HG03108 (cell line): Measurements from ENCODE around the gene ACSM6.
A peak's percentile ranks its signal among the peaks of the same experiment; 100 is the strongest.
"Not testable (repeated sequence)": the region's sequence is repeated elsewhere in the genome, so short reads cannot be mapped to it uniquely, and the experiment has no call there.

ENCODE experiments used
- ATAC-seq: cut with Tn5 transposase; IDR thresholded peaks from one replicate; pipeline ENCODE4 v1.9.1; 2021; ENCODE audit warnings: moderate library complexity; ENCODE audit not compliant: unreplicated experiment

The ACSM6 gene, protein sequence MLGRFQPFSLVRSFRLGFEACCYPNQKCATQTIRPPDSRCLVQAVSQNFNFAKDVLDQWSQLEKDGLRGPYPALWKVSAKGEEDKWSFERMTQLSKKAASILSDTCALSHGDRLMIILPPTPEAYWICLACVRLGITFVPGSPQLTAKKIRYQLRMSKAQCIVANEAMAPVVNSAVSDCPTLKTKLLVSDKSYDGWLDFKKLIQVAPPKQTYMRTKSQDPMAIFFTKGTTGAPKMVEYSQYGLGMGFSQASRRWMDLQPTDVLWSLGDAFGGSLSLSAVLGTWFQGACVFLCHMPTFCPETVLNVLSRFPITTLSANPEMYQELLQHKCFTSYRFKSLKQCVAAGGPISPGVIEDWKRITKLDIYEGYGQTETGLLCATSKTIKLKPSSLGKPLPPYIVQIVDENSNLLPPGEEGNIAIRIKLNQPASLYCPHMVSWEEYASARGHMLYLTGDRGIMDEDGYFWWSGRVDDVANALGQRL

DNA sequence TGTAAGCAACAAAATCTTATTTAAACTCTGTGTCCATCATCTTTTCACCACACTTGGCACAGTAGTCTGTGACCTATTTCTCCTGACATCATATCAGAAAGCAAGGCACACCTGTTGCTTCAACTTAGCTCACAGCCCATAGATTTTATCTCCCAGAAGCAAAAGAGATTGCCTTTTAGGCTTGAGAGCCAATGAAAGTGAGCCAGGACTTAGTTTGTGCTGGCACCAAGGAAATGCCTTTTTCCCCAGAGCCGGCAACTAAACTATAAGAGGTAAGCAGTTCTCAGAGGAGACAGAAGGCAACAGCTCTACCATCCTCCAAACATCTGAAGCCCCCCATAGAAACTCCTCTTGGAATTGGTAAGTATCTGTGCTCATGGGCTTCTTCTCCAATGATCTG, at the start of gene ACSM6:
TSS of gene ACSM6 (plus strand) at position 295 of the 400 bp plus-strand sequence. CDS start 248 bp downstream, outside the sequence.
- ATAC-seq, result no peak

DNA sequence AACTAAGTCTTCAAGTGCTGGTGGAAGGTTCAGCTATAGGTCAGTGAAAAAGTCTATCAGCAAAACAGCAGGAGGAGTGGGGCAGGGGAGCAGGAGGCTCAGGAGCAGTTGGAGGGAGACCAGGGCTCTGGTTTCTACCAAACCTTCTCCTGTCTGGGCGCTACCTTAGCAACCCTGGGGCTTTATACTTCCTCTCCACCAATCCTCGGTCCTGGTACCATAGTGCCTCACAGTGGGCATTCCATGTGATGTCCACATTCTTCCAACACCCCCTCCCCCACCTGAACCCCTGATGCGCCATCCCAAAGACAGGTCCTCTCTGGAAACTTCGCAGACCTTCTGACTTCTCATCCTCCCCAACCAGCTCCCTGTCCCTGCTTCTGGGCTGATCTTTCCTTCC, 25.3 kb upstream of the ACSM6 start:
- no peak for ATAC-seq

DNA sequence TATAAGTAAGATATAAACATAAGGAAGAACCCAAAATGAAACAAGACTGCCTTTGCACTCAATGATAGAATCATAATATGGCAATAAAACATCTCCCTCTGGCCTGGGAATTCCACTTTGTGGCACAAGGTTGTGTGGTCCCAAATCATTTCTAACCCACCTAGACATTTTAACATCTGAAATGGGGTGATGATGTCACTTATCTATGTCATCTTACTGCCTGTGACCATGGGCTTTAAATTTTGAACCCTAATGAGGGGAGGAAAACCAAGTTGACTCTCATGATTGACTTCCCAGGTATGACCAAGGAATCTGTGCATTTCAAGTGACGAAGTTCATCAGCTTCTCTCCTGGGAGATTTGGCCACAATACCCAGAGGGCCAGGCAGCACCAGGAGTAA, 24.5 kb upstream of the ACSM6 start:
- ATAC-seq, result no peak

DNA sequence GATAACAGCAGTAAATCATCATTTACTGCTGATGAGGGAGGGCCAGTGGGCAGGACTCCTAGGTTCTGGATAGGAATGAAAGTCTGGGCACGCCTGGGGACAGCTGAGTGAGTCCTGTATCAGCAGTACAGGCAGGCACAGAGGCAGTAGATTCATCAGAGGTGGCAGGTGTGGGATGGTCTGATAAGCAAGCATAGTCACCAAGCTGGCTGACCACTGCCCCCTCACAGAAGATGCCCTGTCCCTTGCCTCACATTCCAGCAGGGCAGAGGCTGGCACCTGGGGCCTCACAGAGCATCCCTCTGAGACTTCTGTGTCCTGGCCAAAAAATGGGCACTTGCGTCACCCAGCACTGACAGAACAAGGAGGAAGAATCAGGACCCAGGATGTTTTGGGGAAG, 23.2 kb upstream of the ACSM6 start:
- ATAC-seq, result no peak

DNA sequence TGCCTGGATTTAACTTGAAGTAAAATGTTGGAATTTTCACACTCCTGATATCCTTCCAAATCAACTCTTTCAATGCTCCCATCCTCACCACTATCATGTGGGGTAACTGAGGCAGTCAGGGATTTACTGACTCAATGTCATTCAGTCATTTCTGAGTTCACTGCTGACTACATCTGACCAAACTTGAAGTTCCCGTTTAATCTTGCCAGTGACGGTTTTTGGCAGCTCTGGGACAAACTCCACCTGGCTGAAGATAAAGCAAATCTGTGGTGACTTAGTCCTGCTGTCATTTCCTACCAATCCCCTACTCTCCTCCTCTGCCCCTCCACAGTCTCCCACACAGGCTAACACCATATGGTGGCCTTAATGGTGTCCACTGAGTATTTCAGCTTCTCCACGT, 22.7 kb upstream of the ACSM6 start:
- ATAC-seq, result no peak

DNA sequence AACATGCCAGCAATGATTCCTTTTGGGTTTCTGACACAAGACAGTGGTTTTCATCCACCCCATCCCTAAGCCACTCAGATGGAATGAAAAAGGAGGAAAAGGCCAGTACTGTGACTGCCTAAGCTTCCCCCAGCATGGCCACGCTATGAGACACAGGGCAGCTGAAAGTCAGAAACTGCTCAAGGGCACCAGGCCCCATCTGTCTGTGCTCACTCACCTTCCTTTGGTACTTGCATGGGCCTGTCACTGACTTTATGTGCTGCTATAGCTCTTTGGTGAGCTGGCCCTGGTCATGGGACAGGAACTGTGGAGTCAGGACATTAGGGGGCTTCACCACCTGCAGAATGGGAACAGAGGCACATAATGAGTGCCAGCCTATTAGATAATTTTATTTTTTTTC, 21.2 kb upstream of the ACSM6 start:
- no peak for ATAC-seq

DNA sequence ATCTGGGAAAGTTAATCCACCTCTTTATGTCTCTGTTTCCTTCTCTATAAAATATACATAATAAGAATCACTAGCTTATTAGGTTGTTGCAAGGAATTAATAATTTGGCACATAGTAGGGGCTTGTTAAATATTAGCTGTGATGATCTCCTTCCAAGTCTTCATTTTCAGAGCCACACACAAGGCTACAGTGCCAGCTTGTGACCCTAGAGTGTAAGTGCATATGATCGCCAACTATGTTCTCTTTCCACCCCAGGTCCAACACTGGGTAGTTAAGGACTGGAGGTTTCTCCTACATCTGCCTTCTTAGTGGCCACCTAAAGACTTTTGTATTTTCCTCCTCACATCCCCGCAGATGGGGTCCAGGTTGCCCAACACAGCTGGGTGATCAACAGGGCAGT, 17.9 kb upstream of the ACSM6 start:
- ATAC-seq, result no peak

DNA sequence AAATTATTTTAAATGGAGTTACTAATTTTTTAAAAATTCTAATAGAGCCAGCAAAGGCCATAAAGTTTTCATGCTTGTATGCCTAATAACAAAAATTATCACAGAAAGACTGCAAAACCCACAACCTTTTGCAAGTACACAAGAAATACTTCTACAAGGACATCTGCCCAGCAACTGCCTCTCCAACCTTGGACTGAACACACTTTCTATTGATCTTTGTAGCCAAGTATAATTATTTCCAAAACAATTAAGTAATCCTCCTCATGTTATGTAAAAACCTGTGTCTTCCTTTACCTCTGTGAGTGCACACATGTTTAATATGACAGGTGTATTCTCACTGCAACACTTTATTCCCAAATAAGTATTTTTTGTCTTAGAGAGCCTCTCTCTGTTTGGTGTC, 16.6 kb upstream of the ACSM6 start:
- ATAC-seq, result no peak

DNA sequence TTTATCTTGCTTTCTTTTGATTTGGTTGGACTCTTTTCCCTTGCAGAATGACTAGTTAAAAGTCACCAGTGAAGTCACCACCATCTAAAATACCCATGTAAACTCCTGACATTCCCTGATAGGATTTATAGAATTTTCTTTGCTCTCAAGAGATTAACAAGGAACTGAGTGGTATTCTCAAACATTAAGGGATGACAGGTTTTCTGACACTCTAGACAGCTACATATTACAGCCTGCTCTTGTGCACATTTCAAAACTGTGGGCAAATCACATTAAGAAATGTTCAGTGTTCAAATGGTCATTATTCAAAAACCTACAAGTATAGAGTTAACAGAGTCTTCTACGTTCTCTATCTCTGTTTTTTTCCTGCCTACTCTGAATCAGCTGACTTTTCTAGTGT, 15.8 kb upstream of the ACSM6 start:
- ATAC-seq, result no peak

DNA sequence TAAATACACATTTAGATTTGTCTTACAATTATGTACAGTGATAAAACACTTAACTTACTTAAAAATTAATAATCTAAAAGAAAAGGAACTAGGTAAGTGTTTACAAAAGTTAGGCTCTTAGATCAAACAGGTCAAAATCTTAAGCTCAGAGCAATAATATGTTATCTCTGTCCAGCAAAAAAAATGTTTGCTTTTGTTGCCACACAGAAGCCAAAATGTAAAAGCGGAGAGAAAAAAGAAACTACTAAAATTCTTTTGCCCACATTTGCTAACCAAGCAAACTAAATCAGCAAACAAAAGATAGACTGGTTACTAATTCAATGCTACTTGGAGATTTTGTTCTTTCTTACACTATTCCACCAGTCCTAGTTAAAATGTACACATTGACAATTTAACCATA, 15.2 kb upstream of the ACSM6 start:
- ATAC-seq, result no peak

DNA sequence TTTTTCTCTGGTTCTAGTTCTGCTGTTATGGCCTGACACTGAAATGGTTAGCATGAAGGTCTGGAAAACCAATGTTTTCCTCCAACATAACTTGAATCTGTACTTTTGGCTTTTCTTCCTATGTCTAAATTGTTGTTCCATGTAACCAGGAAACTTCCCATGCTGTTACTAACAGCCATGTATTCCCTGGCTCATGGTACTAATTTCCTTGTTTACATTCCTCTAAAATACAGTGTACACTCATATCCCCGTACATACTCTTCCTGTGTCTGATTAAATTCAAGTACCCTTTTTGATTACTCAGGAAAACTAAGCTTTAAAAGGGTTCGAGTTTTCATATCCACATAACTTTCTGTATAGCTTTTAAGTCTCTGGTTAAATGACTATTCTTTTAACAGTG, 12.3 kb upstream of the ACSM6 start:
- no peak for ATAC-seq

DNA sequence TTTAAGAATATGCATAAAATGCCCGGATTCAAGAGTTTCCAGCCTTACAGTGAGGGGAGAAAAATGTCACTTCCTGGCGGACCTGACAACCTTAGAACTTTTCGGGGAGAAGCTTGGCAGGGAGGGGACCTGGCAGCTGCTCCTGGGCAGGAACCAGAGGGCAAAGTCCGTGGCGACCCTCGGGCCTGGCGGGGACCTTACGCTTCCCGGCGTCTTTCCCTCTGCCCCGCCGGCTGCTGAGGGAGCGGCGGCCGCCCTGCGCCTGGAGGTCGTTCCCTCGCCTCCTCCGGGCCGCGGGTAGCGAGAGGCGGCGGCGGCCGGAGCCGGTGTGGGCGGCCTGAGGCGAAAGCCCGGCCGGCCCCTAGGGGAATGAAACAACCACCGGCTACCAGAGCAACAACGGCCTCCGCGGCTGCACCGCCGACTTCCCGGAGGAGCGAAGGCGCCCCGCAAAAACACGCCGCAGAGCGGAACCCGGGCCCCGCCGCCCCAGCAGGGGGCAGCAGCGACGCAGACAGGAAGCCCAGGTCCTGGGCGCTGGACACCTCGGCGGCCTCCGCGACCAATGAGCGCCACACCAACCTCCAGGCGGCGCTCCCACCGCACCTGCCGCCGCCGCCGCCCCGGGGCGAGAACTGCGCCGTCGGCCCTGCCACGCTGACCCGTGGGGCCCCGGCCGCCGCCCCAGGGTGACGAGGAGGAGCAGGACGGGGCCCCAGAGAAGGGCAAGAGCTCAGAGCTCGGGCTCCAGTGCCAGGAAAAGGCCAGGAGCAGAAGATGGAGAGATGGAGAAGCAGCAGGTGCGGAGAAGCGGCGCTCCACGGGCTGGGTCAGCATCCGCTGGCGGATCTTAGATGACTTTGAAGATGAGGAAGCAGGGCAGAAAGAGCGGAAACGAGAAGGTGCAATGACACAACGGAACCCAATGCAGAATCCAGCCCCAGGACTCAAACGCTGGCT, 10.5 kb upstream of the ACSM6 start:
- peak; percentile 99 for ATAC-seq

DNA sequence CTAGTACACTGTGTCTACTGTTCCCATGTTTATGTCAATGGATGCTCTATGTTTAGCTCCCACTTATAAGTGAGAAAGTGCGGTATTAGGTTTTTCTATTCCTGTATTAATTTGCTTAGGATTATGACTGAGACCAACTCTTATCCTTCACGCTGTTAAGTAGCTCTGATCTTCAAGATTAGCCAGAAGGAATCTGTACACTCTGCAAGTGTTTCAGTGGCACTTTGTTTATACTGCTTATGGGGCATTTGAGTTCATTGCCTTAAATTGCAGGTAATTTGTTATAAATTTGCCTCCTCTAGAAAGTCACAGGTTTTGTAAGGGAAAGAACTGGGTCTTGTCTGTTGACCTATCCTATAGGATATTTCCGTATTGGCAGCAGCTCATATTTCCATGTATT, 6.4 kb upstream of the ACSM6 start:
- ATAC-seq, result no peak

DNA sequence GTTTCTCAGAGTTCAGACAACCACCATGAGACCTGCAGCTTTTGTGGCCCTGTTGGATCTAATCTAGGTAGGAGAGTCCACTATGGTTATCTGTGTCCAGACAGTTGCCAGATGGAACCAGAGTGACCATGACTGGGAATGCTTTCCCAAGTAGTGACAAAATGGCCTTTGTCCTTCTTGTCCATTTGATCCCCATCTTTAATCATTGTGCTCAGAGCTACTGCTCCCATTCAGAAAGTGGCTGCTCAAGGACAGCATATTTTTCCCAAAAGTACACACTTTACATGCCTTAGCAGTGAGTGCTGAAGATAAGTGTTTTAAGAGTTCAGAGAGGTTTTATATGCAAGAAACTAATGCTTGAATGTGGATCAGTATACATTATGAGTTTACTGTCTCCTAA, 5.4 kb upstream of the ACSM6 start:
- no peak for ATAC-seq

DNA sequence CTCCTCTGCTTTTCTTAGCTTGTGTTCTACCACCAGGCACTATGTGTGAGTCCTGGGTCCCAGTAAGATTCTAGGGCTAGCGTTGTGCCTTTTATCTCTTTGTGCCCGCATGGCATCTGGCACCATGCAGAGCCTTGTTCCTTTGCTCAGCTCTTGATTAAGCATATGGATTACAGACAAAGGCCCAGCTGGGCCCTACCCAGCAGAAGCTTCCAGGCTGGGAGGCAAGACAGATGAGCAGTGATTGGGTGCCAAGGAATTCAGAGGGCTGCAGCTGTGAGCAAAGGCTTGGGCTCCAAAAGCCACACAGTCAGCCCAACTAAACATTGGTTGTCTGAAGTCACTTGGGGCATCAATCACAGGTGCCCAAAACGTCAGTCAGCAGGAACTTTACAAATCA, 2.0 kb downstream of the ACSM6 start:
- no peak for ATAC-seq

DNA sequence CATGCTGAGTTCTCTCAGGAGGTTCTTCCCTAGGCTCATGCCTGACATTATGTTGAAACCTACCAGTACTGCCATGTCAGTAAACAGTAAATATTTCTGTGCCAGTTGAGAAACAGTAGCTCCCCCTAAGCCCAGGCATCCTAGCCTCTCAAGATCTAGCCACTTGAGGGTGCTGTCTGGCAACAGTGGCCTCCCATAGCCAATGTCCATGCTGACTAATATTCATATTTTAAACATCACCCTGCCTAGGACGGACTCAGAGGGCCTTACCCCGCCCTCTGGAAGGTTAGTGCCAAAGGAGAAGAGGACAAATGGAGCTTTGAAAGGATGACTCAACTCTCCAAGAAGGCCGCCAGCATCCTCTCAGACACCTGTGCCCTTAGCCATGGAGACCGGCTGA, 7.7 kb downstream of the ACSM6 start:
- ATAC-seq, result no peak

DNA sequence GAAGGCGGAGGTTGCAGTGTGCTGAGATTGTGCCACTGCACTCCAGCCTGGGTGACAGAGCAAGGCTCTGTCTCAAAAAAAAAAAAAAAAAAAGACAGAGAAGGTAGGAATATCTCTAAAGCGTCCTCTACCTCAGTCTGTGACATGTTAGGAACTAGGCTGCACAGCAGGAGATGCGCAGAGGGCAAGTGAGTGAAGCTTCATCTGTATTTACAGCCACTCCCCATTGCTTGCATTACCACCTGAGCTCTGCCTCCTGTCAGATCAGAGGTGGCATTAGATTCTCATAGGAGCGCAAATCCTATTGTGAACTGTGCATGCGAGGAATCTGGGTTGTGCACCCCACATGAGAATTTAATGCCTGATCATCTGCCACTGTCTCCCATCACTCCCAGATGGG, 8.8 kb downstream of the ACSM6 start:
- not testable (repeated sequence) for ATAC-seq

DNA sequence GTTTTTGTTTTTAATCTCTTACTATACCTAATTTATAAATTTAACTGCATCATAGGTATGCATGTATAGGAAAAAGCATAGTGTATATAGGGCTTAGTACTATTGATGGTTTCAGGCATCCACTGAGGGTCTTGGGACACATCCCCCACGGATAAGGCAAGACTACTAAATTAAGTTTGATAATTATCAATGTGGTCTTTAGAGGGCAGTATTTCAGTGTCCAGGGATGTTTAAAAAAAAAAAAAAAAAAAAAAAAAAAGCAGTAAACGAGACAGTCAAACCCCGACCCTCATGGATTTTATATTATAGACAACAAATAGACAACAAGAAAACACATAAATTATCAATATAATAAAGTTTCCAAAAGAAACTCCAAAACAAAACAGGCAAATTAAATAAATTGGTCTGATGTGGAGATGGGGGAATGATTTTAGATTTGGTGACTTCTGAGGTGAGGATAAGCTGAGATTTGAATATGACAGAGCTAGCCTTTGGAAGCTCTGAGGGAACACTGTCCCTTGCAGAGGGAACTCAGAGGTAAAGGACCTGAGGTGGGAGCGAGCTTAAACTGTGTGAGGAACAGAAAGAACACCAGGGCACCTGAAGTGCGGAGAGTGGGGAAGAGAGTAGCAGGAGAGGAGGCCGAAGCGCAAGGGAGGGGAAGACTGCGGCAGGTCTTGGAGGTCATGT, 14.8 kb downstream of the ACSM6 start:
- no peak for ATAC-seq

DNA sequence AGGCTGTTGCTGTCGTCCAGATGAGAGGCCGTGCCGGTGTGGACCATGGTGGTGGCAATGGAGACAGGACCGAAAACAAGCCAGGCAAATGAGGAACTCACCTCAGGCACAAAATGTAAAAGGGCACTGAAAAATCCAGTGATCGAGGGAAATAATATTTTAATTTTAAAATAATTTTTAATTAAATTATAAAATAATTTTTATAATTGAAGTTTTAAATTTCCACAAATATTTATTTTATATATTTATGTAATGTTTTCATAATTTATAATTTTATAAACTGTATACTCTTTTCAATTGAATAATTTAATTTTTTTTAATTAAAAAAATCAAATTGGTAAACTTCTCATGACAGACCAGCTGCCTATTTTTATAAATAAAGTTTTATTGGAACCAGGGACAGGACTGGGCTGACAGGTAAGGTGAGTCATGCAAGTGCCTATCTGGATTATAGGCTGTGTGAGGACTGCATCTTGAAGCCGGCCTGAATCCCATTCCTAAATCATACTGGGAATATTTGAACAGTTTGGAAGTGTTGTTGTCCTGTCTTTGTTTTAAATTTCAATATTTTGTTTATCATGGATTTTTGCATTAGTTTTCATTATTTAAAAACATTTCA, 15.6 kb downstream of the ACSM6 start:
- no peak for ATAC-seq

DNA sequence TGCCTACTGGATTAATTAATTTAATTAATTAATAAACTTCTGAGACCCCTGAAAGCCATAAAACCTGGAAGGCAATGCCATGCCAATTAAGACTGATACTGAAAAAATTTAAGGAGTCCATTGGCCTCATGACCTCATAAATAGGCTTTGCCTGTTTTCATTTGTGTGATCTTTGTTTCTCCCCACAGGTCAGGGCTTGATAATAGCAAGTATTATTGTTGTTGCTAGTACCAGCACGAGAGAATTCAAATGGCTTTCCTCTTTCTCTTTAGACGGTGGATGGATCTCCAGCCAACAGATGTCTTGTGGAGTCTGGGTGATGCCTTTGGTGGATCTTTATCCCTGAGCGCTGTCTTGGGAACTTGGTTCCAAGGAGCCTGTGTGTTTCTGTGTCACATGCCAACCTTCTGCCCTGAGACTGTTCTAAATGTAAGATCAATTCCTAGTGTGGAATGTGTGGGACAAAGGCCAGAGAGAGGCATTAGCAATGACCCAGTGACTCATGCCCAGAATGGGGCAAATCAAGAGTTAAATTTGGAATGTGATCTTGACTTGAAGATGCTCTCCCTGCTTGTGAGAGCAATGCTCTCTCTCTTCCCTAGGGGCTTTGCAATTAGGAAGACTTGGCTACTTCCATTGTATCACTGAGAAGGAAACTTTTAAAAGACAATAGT, 17.7 kb downstream of the ACSM6 start:
- ATAC-seq, result no peak
